ENCODE measurements around the gene AZI2.

The AZI2 gene

DNA sequence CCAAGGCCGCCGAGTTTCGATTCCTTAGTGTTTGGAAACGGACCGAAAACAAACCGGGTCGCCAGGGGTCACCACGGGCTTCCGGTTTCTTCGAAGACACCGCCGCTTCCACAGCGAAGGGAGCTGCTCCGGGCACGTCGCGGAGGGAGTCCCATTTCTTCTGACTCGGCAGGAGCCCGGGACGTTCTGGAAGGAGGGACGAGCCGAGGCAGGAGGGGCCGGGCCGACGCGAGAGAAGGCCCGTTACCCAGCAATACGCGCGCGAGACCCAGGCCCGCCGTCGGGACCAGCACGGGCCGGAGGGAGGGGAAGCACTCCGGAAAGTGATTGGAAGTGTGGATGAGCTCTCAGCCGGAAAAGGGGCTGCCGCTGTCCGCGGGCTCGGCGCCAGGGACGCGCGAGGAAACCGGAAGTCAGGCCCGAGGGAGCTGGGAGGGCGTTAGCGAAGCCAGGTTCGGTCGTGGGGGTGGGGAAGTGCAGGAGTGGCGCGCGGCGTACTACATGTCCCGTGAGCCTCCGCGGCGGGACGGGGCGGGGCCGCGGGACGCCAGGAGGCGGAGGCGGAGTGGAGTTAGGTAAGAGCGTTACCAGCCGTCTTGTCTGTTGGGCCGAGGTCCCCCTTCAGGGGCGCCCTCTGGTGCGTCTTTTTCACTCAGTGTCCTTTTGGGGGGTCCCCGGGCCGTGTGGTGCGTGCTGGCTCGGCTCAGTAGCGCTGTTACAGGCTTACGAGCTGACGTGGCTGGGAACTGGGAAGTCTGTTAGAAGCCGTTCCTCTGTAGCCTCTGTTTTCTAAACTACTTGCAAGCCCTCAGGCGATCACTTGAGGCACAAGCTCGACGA is at the start of gene AZI2, which contains the start of gene ZCWPW2:
AZI2 (minus strand) TSS at position 196 of the 840 bp plus-strand sequence. CDS start 8,207 bp downstream, outside the sequence.
ZCWPW2 (plus strand) TSS at position 93 of the 840 bp plus-strand sequence. CDS start 64,348 bp downstream, outside the sequence.
- ChIA-PET POLR2A (ENCODE audit: low non-redundant PET) (interaction anchor here (0.6 kb wide), 1 partner anchor 1340 kb away, joined by 4 read pairs; no protein-coding TSS in a partner anchor), CTCF (interaction anchor here (0.6 to 0.7 kb wide), 2 partner anchors 1262 to 1725 kb away, joined by 4 to 8 read pairs; no protein-coding TSS in a partner anchor)
- H3K27ac ChIP-seq: peak within 1 kb of the TSS; percentile 100
- peak; percentile 69 for DNase-seq (ENCODE audit: low spot score)
- TF ChIP-seq, protein P1, sequence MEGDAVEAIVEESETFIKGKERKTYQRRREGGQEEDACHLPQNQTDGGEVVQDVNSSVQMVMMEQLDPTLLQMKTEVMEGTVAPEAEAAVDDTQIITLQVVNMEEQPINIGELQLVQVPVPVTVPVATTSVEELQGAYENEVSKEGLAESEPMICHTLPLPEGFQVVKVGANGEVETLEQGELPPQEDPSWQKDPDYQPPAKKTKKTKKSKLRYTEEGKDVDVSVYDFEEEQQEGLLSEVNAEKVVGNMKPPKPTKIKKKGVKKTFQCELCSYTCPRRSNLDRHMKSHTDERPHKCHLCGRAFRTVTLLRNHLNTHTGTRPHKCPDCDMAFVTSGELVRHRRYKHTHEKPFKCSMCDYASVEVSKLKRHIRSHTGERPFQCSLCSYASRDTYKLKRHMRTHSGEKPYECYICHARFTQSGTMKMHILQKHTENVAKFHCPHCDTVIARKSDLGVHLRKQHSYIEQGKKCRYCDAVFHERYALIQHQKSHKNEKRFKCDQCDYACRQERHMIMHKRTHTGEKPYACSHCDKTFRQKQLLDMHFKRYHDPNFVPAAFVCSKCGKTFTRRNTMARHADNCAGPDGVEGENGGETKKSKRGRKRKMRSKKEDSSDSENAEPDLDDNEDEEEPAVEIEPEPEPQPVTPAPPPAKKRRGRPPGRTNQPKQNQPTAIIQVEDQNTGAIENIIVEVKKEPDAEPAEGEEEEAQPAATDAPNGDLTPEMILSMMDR (conservative IDR thresholded peaks at IDR 0.05; ENCODE audit: low read depth): no peak; the same call in 1 of the 2 replicates

- no peak overlapping the region for H3K27ac ChIP-seq
- POLR2A ChIA-PET (ENCODE audit: low non-redundant PET): no interaction called here
- TF ChIP-seq, protein P1 (conservative IDR thresholded peaks at IDR 0.05; ENCODE audit: low read depth): no peak
- CTCF ChIA-PET: no interaction called here
- no peak for DNase-seq (ENCODE audit: low spot score)
These were observed 40.4 kb upstream of the AZI2 start for GRCh38 chr3:28388978-28389377.

GRCh38 chr3:28386049-28386448 is 37.4 kb upstream of the AZI2 start:
- ChIA-PET CTCF (no interaction called here), POLR2A (ENCODE audit: low non-redundant PET) (no interaction called here)

GRCh38 chr3:28376424-28376823 is 27.8 kb upstream of the AZI2 start:
- ChIA-PET CTCF (no interaction called here), POLR2A (ENCODE audit: low non-redundant PET) (no interaction called here)
- DNase-seq (ENCODE audit: low spot score): peak; percentile 0
- TF ChIP-seq, protein P1 (conservative IDR thresholded peaks at IDR 0.05; ENCODE audit: low read depth): no peak
- no peak overlapping the region for H3K27ac ChIP-seq

More at GRCh38 chr3:28386049-28386448, 37.4 kb upstream of the AZI2 start:
- H3K27ac ChIP-seq: no peak overlapping the region
- TF ChIP-seq, protein P1 (conservative IDR thresholded peaks at IDR 0.05; ENCODE audit: low read depth): no peak
- DNase-seq (ENCODE audit: low spot score): no peak

GRCh38 chr3:28349469-28350000 is 911 bp upstream of the AZI2 start:
- peak overlapping the region; percentile 100 for H3K27ac ChIP-seq
- DNase-seq (ENCODE audit: low spot score): peak; percentile 8
- CTCF ChIA-PET: no interaction called here
- POLR2A ChIA-PET (ENCODE audit: low non-redundant PET): no interaction called here
- TF ChIP-seq, protein P1 (conservative IDR thresholded peaks at IDR 0.05; ENCODE audit: low read depth): no peak

DNA sequence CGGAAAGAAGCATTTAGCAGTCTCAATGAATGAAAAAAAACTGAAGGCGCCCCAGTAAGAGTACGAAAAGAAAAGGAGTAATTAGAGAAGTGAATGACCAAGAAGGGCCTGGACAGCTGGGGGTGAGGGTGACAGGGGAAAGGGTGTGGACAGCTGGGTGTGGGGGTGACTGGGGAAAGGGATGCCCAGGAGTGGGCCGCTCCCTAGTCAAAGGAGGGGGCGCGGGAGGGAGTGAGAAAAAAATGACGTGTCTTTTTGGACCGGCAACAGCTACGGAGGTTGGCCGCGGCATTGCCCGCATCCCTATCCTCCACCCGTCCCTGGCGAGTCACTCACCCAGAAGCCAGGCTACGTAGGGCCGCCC is 377 bp downstream of the AZI2 start:
- peak overlapping the region; percentile 100 for H3K27ac ChIP-seq
- CTCF ChIA-PET: interaction anchor here (0.6 to 0.7 kb wide), 2 partner anchors 1261 to 1726 kb away, joined by 4 to 8 read pairs; no protein-coding TSS in a partner anchor
- POLR2A ChIA-PET (ENCODE audit: low non-redundant PET): interaction anchor here (0.6 kb wide), 1 partner anchor 1340 kb away, joined by 4 read pairs; no protein-coding TSS in a partner anchor
- no peak for DNase-seq (ENCODE audit: low spot score)
- TF ChIP-seq, protein P1 (conservative IDR thresholded peaks at IDR 0.05; ENCODE audit: low read depth): no peak
